Mononuclear cell (primary cell): Measurements from ENCODE around the gene ANTXR1. TPM values are rescaled to one million over a fixed set of nuclear protein-coding genes. Genes with fewer than 3 reads are reported as not detected.

ENCODE experiments used
- H3K27me3 ChIP-seq: 2 replicates; pipeline ENCODE4 v1.6.0; 2011; ENCODE audit warnings: low read length, control low read depth; ENCODE audit not compliant: insufficient read depth
- H3K4me1 ChIP-seq: 2 replicates; pipeline ENCODE4 v1.5.1; 2011; ENCODE audit warnings: mild to moderate bottlenecking, low read length, control low read depth; ENCODE audit not compliant: insufficient read depth
- H3K4me3 ChIP-seq: 2 replicates; pipeline ENCODE4 v1.5.1; 2011; ENCODE audit warnings: mild to moderate bottlenecking, low read length, moderate library complexity
- H3K9me3 ChIP-seq: 2 replicates; pipeline ENCODE4 v1.5.1; 2011; ENCODE audit warnings: low read depth, mild to moderate bottlenecking, control low read depth, low read length
- total RNA-seq: library from RNA; depleted of rRNA; stranded (reverse); fragments of >200 nt; gene quantifications from one replicate; pipeline ENCODE4 v1.2.3, GENCODE V29; 2012

The ANTXR1 gene
- under 0.01 TPM for total RNA-seq

DNA sequence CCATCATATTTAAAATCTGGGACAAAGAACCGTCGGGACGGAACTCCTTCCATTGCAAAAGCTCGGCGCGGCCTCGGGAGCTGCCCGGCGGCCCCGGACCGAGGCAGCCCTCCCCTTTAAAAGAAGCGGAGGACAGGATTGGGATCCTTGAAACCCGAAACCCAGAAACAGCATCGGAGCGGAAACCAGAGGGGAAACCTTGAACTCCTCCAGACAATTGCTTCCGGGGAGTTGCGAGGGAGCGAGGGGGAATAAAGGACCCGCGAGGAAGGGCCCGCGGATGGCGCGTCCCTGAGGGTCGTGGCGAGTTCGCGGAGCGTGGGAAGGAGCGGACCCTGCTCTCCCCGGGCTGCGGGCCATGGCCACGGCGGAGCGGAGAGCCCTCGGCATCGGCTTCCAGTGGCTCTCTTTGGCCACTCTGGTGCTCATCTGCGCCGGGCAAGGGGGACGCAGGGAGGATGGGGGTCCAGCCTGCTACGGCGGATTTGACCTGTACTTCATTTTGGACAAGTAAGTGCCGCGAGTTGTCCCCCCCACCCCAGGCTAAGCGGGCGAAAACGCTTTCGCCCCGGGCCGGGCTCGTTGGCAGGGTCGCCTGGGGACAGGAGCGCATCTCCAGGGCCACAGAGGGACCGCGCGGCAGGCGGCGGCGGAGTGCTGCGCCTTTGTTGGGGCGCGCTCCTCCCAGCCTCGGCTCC is at the start of gene ANTXR1:
ANTXR1 (plus strand) TSS at position 38 of the 698 bp plus-strand sequence; CDS start at position 359, 321 bp downstream.
- Histone ChIP-seq H3K4me1 (peaks cover 20% of the 10 kb centered on the region), H3K9me3 (no peaks in the 10 kb centered on the region)

DNA sequence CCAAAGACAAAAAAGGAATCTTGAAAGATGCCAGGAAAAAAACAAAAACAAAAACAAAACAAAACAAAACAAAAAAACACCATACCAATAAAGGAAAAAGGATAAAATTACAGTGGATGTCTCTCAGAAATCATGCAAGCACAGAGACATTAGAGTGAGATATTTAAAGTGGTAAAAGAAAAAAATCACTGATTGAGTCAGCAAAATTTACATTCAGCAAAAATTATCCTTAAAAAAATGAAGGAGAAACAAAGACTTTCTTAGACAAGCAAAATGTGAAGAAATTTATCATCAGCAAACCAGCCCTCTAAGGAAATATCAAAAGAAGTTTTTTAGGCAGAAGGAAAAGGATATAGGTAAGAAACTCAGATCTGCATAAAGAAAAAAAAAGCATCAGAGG is 48.7 kb upstream of the ANTXR1 start:
- Histone ChIP-seq H3K27me3 (peaks cover 8% of the 10 kb centered on the region), H3K9me3 (no peaks in the 10 kb centered on the region), H3K4me3 (no peak overlapping the region), H3K4me1 (no peaks in the 10 kb centered on the region)

More for the DNA sequence above, at the start of gene ANTXR1:
- Histone ChIP-seq H3K27me3 (peaks cover 68% of the 10 kb centered on the region), H3K4me3 (peak within 1 kb of the TSS; percentile 40)

DNA sequence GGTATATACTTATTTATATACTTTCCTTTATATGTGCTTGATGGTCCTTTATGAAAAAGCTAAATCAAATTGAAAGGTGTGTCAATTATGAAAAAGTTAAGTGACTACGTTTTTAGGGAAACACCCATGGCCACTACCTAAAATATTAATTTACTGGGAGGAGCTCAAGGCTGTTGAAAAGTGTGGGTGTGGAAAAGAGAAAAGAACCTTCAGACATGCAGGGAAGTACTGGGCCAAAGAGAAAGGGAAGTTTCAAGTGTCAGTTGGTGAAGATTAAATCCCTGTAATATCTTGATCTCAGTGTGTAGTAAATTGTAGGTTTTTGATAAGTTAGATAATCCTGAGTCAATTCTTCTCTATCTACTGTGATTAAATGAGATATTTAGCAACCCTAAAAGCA is 44.8 kb upstream of the ANTXR1 start:
- Histone ChIP-seq H3K4me3 (no peak overlapping the region), H3K9me3 (no peaks in the 10 kb centered on the region), H3K27me3 (peaks cover under 1% of the 10 kb centered on the region), H3K4me1 (no peaks in the 10 kb centered on the region)

DNA sequence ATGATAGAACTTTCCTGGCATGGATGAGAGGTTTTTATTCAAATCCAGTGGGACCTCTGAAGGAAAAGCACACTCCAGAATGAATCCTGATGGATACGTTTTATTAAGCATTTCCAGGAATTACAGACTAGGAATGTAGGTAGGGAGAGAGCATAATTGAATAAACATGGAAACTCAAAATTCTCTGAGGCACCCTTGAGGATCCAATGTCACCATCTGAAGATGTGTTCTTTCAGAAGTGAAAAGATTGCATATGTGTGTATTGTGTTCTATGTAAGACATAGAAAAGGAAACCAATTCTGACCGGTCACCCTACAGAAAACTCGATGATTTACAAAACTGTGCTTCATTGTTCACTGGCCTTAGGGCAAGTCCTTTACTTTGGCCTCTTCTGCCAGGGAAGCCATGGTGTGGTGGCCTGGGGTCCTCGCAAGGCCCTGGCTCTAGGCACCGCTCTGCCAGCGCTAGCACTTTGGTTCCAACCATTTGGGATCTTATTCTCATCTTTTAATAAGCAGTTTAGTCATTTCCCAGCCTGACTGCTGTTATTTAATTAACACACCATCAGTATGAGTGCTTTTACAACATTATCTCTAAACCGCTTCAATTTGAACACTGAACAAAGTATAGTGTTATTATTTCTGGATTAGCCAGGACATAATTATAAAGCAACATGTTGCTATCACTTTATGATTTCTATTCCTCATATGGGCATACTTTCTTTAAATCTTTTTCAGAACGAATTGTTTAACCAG is 43.1 kb upstream of the ANTXR1 start:
- H3K27me3 ChIP-seq = no peaks in the 10 kb centered on the region
- no peaks in the 10 kb centered on the region for H3K9me3 ChIP-seq
- no peak overlapping the region for H3K4me3 ChIP-seq
- H3K4me1 ChIP-seq = no peaks in the 10 kb centered on the region

DNA sequence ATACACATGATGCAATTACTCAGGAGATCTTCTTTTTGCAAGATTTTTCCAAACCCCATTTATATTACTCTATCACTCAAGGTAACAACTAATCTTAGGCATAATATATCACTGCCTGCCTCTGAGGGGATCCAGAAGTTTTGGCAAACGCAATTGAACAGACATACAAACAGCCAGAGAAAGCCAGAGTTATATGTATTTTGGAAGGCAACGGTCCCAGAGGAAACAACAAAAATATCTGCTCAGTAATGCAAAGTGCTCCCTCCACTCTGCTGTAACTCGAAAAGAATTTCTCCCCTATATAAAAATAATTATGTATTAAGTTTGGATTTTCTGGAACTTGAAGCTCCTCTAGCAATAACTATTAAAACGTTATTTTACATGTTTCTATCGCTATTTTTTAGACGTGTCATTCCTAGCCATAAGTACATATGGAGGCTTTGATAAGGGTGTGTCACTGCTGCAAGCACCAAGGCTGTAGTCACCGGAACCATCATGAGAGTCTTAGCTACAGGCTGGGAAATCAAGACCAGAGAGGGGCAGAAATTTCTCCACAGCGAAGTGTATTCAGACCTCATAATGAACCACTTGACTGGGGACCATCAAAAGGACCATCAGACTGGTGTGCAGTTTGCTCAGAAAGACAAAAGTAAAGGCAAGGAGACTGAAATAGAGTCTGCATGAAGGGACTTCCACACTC is 42.3 kb upstream of the ANTXR1 start:
- Histone ChIP-seq H3K27me3 (peaks cover 5% of the 10 kb centered on the region), H3K4me1 (no peaks in the 10 kb centered on the region), H3K9me3 (no peaks in the 10 kb centered on the region), H3K4me3 (no peak overlapping the region)

DNA sequence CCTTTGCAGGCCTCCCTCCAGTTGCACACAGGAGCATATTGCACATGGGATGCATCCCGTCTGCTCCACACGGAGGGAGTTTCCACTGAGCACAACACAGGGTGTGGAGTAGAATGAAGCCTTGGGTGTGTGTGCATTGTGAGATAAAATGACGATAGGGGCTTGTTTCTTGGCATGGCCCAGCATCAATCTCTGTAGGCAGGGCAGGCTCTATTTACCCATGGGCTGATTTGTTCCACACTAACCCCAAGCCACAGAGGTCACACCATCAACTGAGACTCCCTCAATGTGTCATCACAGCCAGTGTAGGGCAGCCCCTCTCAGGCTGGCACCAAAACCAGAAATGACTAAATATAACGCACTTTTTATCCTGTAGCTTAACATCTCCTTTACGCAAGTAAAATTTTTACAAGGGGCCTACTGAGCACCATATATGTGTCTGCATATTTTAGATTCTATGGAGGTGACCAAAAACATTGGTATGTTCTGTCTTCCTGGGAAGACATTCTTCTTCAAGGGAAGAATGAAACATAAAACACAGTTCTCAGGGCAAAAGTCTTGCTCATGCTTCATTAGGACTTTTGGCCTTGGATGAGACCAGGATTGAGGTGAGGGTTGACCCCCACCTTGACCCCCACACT is 41.3 kb upstream of the ANTXR1 start:
- no peak overlapping the region for H3K4me3 ChIP-seq
- peaks cover 7% of the 10 kb centered on the region for H3K27me3 ChIP-seq
- H3K4me1 ChIP-seq = no peaks in the 10 kb centered on the region
- no peaks in the 10 kb centered on the region for H3K9me3 ChIP-seq

DNA sequence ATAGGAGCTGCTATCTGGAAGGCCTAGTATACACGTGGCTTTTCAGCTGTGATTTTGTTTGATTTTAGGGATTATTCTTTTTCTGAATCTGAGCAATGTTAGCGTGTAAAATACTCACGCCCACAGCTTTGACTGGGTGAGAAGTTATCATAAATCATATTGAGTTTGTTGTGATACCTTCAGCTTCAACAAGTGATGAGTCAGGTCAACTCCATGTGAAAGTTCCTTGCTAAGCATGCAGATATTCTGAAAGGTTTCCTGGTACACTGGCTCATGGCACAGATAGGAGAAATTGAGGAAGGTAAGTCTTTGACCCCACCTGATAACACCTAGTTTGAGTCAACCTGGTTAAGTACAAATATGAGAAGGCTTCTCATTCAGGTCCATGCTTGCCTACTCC is 38.7 kb upstream of the ANTXR1 start, which contains the start of gene GKN1:
GKN1 (plus strand) TSS at position 386 of the 400 bp plus-strand sequence. CDS start 42 bp downstream, outside the sequence.
- Histone ChIP-seq H3K9me3 (no peaks in the 10 kb centered on the region), H3K27me3 (peaks cover 14% of the 10 kb centered on the region), H3K4me3 (no peak within 1 kb of the TSS), H3K4me1 (no peaks in the 10 kb centered on the region)

DNA sequence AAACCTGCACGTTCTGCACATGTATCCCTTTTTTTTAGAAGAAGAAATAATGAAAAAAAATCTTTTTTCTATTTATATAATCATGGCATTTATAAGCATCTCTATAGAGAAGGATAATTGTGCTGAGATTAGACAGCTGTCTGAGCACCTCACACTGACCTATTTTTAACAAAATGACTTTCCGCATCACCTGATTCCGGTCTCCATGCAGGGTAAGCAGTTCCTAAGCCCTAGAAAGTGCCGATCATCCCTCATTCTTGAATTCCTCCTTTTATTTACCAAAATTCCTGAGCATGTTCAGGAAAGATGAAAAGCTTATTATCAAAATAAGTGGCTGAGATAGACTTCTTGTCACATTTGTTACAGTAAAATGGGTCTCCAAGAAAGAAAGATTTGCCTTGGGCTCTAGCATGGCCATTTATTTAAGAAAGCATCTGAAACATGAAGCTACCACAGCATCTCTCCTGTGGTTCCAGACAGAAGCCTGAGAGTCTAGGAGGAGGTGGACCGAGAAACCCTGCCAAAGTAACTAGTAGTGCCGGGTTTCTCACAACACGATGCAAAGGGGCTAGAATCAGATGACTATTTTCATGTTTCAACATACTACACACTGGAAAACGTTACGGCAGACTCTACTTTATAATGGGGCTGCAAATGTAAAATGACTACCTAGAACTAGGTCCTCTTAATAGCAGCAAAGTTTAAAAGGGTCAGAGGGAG is 37.9 kb upstream of the ANTXR1 start:
- H3K27me3 ChIP-seq = peaks cover 14% of the 10 kb centered on the region
- no peak overlapping the region for H3K4me3 ChIP-seq
- no peaks in the 10 kb centered on the region for H3K9me3 ChIP-seq
- H3K4me1 ChIP-seq = no peaks in the 10 kb centered on the region

DNA sequence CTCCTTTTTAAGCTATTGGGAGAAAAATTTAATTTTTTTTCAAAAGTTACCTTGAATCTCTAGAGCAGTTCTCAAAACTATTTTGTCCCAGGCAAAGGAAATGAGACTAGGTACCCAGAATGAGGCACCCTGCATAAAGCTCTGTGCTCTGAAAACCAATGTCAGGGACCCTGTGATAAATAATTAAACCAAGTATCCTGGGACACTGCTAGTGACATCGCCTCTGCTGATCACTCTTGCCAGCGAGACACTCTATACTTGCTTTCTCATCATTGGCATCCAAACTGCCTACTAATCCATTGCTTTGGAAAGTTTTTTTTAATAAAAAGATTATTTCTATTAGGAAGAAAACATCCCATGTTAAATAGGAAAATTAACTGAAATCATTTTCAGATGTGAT is 37.1 kb upstream of the ANTXR1 start:
- Histone ChIP-seq H3K9me3 (no peaks in the 10 kb centered on the region), H3K27me3 (peaks cover 14% of the 10 kb centered on the region), H3K4me3 (no peak overlapping the region), H3K4me1 (no peaks in the 10 kb centered on the region)

DNA sequence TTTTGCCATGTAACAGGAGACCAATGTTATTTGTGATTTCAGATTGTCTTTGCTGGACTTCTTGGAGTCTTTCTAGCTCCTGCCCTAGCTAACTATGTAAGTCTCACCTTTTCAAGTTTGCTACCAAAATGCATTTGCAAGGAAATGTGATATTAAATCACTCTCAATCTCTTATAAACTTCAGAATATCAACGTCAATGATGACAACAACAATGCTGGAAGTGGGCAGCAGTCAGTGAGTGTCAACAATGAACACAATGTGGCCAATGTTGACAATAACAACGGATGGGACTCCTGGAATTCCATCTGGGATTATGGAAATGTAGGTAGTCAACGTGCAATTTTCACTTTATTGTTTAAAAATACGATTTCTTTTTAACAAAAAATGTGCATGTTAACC is 35.5 kb upstream of the ANTXR1 start:
- Histone ChIP-seq H3K4me1 (no peaks in the 10 kb centered on the region), H3K9me3 (no peaks in the 10 kb centered on the region), H3K4me3 (no peak overlapping the region), H3K27me3 (peaks cover 17% of the 10 kb centered on the region)

DNA sequence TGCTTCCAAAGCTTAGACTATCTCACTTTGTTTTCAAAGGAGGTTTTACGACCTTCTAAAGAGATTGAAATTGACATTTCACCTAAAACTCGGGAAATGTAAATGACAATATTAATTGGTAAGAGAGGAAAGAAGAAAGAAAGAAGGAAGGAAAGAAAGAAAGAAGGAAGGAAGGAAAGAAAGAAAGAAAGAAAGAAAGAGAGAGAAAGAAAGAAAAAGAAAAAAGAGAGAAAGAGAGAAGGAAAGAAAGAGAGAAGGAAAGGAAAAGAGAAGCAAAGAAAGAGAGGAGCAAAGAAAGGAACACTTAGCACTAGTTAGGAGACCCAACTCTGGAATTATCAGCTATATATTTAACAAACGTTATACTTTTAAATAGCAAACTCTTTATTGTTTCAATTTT is 34.9 kb upstream of the ANTXR1 start:
- Histone ChIP-seq H3K4me1 (no peaks in the 10 kb centered on the region), H3K9me3 (no peaks in the 10 kb centered on the region), H3K27me3 (peaks cover 17% of the 10 kb centered on the region), H3K4me3 (no peak overlapping the region)

DNA sequence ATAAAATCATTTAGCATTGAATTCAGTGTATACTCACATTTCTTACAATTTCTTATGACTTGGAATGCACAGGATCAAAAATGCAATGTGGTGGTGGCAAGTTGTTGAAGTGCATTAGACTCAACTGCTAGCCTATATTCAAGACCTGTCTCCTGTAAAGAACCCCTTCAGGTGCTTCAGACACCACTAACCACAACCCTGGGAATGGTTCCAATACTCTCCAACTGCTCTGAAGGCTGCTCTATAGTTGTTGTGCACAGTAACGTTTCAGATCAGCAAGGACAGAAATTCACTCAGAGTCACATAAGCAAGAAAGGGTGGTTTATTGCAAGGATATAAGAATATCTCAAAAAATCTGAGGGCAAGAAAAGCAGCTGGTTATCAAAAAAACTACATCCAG is 32.0 kb upstream of the ANTXR1 start:
- Histone ChIP-seq H3K9me3 (no peaks in the 10 kb centered on the region), H3K27me3 (peaks cover 12% of the 10 kb centered on the region), H3K4me3 (no peak overlapping the region), H3K4me1 (no peaks in the 10 kb centered on the region)

DNA sequence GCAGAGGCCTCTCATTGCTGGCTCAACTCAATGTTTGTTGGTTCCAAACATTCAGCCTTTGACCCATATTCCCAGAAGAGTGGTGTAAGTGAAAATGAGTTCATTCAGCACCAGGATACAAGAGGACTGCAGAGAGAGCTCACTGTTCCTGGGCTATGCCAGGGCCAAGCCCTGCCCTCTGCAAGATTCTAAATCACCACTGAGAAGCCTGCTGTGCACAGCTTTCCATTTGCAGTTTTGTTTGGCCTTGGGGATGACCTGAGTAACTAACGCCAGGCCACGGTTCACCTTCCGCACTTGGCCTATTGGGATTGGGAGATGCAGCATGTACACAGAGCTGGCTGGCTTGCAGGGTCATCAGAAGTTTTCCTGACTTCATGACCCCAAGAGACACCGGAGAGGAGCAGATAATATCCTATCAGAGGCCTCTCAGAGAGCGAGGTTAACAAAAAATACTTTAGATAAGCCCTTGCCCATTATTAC is 25.9 kb upstream of the ANTXR1 start:
- Histone ChIP-seq H3K27me3 (peaks cover 8% of the 10 kb centered on the region), H3K9me3 (no peaks in the 10 kb centered on the region), H3K4me3 (no peak overlapping the region), H3K4me1 (no peaks in the 10 kb centered on the region)

DNA sequence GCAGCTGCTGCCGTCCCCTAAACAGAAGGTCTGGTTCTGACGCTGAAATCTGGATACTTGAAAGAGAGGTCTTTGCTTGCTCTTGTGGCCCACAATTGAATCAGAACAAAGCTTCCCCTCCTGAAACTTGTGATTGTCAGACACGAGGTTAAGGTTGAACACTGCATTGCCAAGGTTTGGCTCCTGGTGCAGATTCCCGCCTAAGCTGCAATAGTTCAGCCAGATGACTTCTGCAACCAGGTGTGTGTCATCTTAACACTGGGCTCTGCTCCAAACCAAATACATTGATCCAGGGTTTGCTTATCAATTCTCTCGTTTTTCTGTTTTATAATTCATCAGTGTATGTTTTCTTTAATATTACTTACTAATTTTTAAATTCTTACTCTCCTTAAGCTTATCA is 23.9 kb upstream of the ANTXR1 start:
- Histone ChIP-seq H3K4me1 (no peaks in the 10 kb centered on the region), H3K27me3 (peaks cover 6% of the 10 kb centered on the region), H3K4me3 (no peak overlapping the region), H3K9me3 (no peaks in the 10 kb centered on the region)
